ENCODE data around the gene ATP5F1B.

The ATP5F1B gene

GRCh38 chr12:56637621-56638020 lies 8.2 kb downstream of the ATP5F1B start:
- TF ChIP-seq TEAD4 (IDR thresholded peaks at IDR 0.05) (no peak), CREB1 (IDR thresholded peaks at IDR 0.05; ENCODE audit: low read depth) (no peak), CEBPB (IDR thresholded peaks at IDR 0.05) (no peak), TCF12 (IDR thresholded peaks at IDR 0.05; ENCODE audit: low read depth) (no peak), FOXM1 (IDR thresholded peaks at IDR 0.05; ENCODE audit: borderline replicate concordance, low read depth) (no peak), TAF1 (IDR thresholded peaks at IDR 0.05; ENCODE audit: low read depth) (no peak), REST (IDR thresholded peaks at IDR 0.05; ENCODE audit: low read depth) (no peak), NFIC (IDR thresholded peaks at IDR 0.05) (no peak), EP300 (IDR thresholded peaks at IDR 0.05; ENCODE audit: borderline replicate concordance) (no peak), EGR1 (IDR thresholded peaks at IDR 0.05) (no peak), RAD21 (IDR thresholded peaks at IDR 0.05; ENCODE audit: low read depth) (no peak), YY1 (IDR thresholded peaks at IDR 0.05; ENCODE audit: low read depth) (no peak), USF1 (IDR thresholded peaks at IDR 0.05) (no peak), ZBTB7A (IDR thresholded peaks at IDR 0.05; ENCODE audit: low read depth) (no peak), MAX (IDR thresholded peaks at IDR 0.05) (no peak)

- TF ChIP-seq FOXM1 (IDR thresholded peaks at IDR 0.05; ENCODE audit: borderline replicate concordance, low read depth) (no peak), CEBPB (IDR thresholded peaks at IDR 0.05) (no peak), RAD21 (IDR thresholded peaks at IDR 0.05; ENCODE audit: low read depth) (peak; percentile 81), REST (IDR thresholded peaks at IDR 0.05; ENCODE audit: low read depth) (no peak), MAX (IDR thresholded peaks at IDR 0.05) (peak; percentile 36; the same call in 1 of the 2 replicates), ZBTB7A (IDR thresholded peaks at IDR 0.05; ENCODE audit: low read depth) (peak; percentile 56; the same call in 1 of the 2 replicates), USF1 (IDR thresholded peaks at IDR 0.05) (peak; percentile 49; the same call in 1 of the 2 replicates), NFIC (IDR thresholded peaks at IDR 0.05) (peak; percentile 99), EP300 (IDR thresholded peaks at IDR 0.05; ENCODE audit: borderline replicate concordance) (peak; percentile 47; the same call in 1 of the 2 replicates), CREB1 (IDR thresholded peaks at IDR 0.05; ENCODE audit: low read depth) (peak; percentile 72), EGR1 (IDR thresholded peaks at IDR 0.05) (no peak), TCF12 (IDR thresholded peaks at IDR 0.05; ENCODE audit: low read depth) (peak; percentile 67), YY1 (IDR thresholded peaks at IDR 0.05; ENCODE audit: low read depth) (peak; percentile 34; the same call in 1 of the 2 replicates), TAF1 (IDR thresholded peaks at IDR 0.05; ENCODE audit: low read depth) (0 out of 2 replicates have a peak, but pooled peaks have one; percentile 14), TEAD4 (IDR thresholded peaks at IDR 0.05) (peak; percentile 50; the same call in 1 of the 2 replicates)
Measured at GRCh38 chr12:56636675-56637540, 8.9 kb downstream of the ATP5F1B start.

- TF ChIP-seq TCF12 (IDR thresholded peaks at IDR 0.05; ENCODE audit: low read depth), result no peak
- no peak for TF ChIP-seq EP300 (IDR thresholded peaks at IDR 0.05; ENCODE audit: borderline replicate concordance)
- no peak for TF ChIP-seq USF1 (IDR thresholded peaks at IDR 0.05)
- no peak for TF ChIP-seq REST (IDR thresholded peaks at IDR 0.05; ENCODE audit: low read depth)
- no peak for TF ChIP-seq MAX (IDR thresholded peaks at IDR 0.05)
- 0 out of 2 replicates have a peak, but pooled peaks have one; percentile 32 for TF ChIP-seq TAF1 (IDR thresholded peaks at IDR 0.05; ENCODE audit: low read depth)
- peak; percentile 71; the same call in 1 of the 2 replicates for TF ChIP-seq ZBTB7A (IDR thresholded peaks at IDR 0.05; ENCODE audit: low read depth)
- no peak for TF ChIP-seq CREB1 (IDR thresholded peaks at IDR 0.05; ENCODE audit: low read depth)
- no peak for TF ChIP-seq CEBPB (IDR thresholded peaks at IDR 0.05)
- peak; percentile 70; the same call in 1 of the 2 replicates for TF ChIP-seq YY1 (IDR thresholded peaks at IDR 0.05; ENCODE audit: low read depth)
- TF ChIP-seq EGR1 (IDR thresholded peaks at IDR 0.05), result no peak
- no peak for TF ChIP-seq TEAD4 (IDR thresholded peaks at IDR 0.05)
- peak; percentile 69 for TF ChIP-seq NFIC (IDR thresholded peaks at IDR 0.05)
- no peak for TF ChIP-seq RAD21 (IDR thresholded peaks at IDR 0.05; ENCODE audit: low read depth)
- TF ChIP-seq FOXM1 (IDR thresholded peaks at IDR 0.05; ENCODE audit: borderline replicate concordance, low read depth), result no peak
Measured at GRCh38 chr12:56635806-56636674, 9.7 kb downstream of the ATP5F1B start.
